COLO668 (cell line): ENCODE measurements around the gene NOTCH4.
"Not testable (repeated sequence)": the region's sequence is repeated elsewhere in the genome, so short reads cannot be mapped to it uniquely, and the experiment has no call there.

Experiments used
- DNase-seq: peaks from one replicate; lab custom pipeline; 2025; ENCODE audit not compliant: unreplicated experiment; lab: John Stamatoyannopoulos, UW

NOTCH4 gene

DNA sequence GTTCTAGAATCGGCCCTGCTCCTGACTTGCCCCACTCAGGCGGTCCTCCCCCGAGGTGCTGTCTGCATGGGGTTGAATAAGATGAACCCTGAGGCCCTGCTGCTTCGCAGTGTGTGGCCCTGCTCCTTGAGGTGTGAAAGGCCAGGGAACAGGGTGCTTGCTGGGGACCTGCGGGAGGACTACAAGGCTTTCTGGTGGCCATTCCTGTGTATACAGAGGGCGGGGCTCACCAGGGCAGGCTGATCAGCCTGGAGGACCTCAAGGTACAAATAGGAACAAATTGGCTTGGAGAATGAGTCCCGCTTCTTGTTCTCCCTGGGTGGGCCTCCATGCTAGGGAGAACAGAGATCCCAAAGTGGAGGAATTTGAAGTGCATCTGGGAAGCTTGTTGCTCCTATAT, 5.7 kb downstream of the NOTCH4 start:
- no peak for DNase-seq

DNA sequence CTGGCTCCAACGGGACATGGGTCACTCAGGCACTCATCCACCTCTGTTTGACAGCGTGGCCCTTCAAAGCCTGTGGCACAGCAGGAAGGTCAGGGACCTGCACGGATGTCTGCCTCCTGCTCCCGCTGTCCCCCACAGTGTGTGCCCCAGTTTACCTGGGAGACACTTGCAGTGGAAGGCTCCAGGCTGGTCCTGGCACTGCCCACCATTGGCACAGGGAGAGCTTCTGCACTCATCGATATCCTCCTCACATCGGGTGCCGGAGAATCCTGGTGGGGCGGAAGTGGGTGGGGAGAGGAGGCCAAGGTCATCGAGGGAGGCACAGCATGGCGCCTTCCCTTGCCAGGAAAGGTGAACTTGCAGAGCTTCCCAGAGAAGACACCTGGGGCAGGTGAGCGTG, 6.9 kb downstream of the NOTCH4 start:
- no peak for DNase-seq

DNA sequence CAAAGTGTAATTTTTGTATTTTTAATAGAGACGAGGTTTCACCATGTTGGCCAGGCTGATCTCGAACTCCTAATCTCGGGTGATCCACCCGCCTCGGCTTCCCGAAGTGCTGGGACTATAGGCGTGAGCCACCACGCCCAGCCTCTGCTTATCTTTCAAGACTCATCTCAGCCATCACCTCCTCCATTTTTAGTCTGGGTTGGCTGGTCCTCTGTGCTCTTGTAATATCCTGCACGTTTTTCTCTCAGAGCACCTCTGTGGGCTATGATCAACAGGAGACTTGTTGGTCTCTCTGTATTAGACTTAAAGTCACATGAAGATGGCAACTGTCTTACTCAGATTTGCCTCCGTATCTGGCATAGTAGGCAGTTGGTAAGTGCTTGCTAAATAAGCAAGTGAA, 7.6 kb downstream of the NOTCH4 start:
- DNase-seq: no peak

DNA sequence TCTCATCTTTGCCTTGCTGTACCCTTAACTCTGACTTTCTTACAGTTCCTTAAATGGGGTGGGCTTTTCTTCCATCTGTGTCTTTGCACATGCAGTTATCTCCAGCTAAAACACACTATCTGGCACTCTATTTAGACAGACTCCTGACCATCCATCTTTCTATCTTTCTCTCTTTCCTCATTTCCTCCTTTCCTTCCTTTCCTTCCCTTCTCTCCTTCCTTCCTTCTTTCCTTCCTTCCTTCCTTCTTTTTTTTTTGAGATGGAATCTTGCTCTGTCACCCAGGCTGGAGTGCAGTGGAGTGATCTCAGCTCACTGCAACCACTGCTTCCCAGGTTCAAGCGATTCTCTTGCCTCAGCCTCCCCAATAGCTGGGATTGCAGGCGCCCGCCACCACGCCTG, 8.2 kb downstream of the NOTCH4 start:
- DNase-seq: no peak

DNA sequence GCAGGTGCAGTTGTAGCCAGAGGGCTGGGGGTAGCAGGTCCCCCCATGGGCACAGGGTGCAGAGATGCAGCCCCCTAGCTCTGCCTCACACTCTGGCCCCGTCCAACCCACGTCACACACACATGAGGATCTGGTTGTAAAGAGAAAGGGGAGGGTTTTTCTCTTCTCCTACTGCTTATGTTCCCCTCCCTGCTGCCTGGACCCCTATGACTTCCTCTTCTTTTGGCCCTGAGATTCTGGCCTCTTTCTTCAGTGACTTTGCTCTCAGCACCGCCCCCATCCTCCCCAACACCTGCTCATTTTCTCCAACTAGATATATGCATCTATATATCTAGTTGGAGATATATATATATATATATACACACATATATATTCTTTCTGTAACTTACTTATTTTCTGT, 9.7 kb downstream of the NOTCH4 start:
- no peak for DNase-seq

DNA sequence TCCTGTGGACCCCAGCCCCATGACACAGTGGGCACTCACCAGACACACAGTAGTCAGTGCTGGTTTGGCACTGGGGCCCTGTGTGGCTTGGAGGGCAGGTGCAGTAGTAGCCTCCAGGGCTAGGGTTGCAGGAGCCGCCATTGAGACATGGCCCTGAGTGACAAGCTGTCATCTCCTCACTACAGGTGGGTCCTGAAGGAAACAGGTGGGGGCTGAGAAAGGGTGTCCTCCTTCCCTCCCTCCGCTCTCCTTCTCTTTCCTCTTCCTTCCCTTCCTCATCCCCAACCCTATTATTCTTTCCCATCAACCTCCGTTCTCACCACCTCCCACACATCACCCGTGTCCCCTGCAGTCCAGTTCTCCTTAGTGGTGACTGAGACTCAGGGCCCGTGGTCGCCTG, 10.2 kb downstream of the NOTCH4 start:
- no peak for DNase-seq

DNA sequence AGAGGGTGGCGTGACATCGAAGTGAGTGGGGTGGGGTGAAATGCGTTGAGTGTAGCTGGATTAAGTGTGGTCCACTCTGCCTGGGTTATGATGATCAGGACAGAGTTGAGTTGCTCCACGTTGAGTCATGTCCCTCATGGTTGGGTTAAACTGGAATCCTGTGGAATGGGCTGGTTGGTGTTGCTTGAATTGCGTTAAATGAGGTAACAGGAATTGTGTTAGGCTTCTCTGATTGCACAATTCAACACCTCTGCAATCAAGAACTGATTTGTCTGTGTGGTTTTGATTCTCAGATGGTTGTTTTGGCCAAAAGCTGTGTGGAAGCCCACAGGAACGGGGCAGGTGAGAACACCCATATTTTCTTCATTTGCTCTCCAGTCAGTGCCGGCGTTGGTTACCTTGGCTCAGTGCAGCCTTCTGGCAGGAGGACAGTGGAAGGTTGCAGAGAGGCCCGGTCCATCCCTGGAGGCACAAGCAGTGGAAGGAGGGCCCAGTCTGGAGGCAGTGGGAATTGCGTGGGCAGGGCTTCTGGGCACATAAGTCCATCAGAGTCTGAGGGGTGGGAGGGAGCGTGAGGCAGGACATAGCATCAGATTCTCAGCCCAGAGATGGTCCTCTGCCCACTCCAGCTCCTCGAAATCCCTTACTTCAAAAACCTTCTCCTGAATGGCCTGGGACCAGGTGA, 11.6 kb downstream of the NOTCH4 start:
- DNase-seq: no peak

DNA sequence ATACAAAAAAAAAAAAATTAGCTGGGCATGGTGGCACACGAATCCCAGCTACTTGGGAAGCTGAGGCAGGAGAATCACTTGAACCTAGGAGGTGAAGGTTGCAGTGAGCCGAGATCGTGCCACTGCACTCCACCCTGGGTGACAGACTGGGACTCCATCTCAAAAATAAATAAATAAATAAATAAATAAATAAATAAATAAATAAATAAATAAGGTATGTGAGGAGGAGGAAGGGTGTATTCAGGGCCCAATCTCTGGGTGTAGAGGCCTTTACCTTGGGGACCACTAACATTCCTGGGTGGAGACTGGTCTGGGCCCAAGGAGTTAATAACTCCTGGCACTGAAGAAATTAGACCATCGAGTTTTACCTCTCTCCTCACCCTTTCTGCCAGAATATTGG, 12.4 kb downstream of the NOTCH4 start:
- not testable (repeated sequence) for DNase-seq

DNA sequence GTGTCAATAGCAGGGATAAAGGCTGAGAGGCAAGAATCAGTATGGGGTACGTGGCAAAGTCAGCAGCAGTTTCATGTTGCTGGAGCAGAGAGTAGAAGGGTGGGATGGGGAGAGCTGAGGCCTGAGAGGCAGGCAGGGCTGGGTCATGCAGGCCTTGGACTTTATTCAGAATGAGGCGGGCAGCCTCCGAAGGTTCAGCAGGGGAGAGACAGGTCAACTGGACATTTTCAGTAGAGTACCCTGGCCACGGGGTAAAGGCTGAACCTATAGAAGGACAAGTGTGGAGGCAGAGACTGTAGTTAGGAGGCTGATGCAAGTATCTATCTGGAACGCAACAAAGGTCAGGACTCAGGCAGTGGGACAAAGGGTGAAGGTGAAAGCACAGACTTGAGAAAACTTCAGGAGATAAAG, 13.7 kb downstream of the NOTCH4 start:
- no peak for DNase-seq

DNA sequence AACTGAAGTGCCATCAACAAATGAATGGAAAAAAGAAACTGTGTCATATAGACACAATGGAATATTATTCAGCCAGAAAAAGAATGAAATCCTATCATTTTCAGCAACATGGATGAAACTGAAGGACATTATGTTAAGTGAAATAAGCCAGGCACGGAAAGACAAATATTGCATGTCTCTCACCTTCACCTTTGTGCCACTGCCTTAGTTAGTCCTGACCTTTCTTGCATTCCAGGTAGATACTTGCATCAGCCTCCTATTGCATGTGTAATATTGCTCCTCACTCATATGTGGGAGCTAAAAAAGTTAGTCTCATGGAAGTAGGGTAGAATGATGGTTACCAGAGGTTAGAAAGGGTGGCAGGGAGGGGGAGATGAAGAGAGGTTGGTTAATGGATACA, 14.9 kb downstream of the NOTCH4 start:
- no peak for DNase-seq

DNA sequence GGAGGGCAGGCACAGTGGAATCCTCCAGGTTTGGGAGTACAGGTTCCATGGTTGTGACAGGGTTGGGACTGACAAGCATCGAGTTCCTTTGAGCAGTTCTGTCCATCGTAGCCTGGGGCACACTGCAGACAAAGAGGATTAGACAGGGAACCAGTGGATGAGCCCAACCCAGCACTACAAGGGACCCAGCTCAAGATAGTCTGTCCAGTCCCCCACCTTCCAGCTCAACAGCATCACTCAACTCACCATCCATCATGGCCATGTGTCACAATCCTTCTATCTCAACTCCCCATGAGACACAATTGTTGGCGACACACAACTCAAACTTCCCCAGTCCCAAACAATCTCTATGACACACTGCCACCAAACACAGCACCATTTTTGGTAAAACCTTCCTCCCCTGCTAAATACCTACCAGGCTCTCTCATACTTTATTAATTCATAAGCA, 19.6 kb downstream of the NOTCH4 start:
- no peak for DNase-seq

DNA sequence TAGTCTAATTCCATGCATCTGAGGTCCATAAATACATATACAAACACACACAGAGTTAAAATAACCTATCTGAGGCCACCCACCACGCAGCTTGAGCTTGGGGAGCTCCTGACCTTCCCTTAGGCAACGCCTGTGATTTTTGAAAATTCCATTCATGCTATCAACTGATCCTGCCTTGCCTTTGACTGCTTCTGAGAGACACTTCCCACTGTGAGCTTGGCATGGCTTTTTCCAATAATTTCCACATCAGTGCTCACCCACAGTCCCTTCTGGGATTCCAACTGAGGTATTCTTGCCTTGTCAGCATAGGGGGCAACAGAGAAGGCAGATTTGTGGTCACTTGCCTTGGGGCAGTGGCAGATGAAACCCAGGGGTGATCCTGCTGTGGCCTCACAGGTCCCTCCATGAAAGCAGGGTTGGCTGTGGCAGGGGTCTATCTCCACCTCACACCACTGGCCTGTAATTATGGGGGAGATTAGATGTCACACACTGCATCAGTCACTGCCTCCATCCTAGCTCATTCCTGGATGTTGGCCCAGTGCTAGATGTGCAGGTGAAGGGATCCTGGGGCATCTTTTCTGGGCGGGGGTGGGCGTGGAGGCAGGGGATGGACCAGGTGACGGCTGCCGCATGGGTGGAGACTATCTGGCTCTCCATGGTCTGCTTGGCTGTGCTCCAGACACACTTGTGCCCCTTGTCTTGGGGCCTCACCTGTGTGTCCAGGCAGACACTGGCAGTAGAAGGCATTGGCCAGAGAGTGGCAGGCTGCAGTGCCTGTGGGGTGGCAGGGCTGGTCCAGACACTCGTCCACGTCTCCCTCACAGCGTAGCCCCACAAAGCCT, 20.2 kb downstream of the NOTCH4 start:
- no peak for DNase-seq

DNA sequence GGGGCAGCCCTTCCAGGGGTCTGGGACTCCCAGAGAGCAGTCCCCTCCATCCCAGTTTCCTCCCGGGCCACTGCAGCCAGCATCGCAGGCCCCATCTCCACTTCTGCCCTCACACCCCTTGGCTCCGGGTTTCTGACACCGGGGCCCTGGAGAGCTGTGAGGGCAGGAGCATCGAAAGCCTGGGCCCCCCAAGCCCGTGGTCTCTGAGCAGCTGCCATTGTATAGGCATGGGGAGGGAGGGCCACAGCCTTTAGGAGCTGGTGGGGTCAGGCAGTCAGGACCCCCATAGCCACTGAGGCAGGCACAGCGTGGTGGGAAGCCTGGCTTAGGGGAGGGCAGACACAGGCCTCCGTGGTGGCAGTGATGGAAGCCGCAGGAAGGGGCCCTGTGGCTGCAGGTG, 21.7 kb downstream of the NOTCH4 start:
- no peak for DNase-seq

DNA sequence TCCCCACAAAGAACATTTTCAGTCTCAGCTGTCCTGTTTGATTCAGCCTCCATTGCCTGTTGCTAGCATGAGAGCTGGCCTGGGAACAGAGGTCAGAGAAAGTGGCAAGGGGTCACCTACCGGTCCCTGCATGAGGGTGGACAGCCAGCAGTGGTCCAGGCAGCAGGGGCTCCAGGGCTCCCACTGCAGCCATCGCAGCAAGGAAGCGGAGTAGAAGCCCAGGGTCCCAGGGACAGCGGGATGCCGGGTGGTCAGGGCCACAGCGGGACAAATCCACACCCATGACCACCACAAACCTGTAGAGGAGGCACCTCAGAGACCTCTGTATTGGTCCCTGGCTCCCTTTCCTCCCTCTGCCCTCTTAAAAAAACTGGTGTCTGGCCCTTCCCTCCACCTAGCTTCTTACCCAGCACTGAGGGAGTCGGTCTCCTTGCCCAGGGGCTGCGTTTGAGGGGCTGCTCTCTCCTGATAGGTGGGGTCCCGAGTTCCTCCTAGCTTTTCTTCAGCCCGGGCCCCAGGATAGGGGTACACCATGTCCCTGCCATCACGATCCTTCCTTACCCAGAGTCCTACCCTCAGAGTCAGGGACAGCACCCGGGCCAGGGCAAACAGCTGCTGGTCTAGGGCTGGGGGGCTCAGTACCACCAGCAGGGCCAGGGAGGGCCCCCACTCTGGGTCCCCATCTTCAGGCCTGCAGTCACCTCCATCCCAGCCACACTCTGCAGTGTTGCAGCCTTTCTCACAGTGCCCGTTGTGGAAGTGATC, 23.0 kb downstream of the NOTCH4 start:
- no peak for DNase-seq

DNA sequence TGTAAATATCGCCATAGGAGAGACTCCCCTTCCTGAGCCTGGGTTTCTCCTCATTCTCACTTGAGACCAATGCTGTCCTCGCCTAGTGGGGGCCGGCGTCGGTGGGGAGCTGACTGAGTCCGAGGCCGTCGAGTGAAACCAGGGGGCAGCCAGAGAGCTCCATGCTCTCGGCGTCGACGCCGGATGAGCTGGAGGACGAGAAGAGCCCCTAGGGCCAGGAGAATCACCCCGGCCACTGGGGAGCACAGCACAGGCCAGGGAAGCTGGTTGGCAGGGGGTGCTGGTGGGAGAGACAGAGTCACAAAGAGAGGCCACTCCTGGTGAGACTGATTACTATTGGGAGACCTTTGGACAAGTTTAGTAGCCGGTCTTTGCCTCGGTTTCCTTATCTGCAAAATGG, 25.0 kb downstream of the NOTCH4 start:
- no peak for DNase-seq

DNA sequence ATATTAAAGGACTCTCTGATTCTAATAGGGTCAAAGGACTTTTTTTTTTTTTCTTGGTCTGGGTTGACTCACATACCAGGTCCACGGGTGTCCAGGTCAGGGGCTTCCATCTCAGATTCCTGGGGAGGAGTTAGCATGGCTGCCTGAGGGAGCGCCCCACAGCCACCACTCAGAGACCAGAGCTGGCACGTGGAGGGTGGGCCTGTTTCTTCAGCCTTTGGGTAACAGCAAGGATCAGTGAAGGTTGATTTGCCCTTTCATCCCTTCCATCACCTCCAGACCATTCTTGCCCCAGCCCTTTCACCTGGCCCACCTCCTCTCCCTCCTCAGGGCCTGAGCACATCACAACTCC, 25.5 kb downstream of the NOTCH4 start:
- no peak for DNase-seq

DNA sequence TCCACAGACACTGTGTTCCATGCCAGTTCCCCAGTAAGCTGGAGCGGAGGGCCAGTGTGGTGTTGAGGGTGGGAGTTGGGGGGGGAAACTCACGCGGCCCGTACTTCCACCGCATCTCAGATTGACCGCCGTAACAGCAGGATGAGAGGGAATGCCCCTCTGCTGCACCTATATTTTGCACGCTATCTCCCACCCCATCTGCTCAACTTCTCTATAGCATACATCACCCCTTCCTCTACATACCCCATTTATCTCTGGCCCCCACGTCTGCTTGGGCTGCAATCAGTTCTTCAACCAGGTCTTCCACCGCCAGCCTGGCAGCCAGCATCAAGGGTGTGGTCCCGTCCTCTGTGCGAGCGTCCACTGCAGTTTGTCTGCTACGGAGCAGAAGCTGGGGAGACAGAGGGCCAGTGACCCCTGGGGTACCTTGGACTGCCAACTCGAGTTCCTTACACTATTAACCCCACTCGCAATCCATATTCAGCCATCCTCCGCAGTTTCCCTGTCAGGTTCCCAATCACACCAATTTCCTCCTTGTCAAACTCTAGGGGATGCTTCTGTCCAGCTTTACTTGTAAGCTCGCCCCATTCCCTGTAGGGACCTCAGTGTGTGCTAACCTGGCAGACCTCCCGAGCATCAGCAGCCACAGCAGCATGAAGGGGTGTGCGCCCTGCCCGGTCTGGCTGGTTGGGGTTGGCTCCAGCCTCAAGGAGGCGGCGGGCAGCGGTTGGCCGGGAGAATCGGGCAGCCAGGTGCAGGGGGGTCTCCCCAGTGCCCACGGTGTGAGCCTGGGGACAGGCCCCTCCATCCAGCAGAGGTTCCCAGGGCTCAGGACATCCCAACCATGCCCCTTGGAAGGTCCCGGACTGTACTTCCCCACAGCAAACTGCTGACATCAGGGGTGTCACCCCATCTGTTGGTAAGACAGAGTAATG, 26.9 kb downstream of the NOTCH4 start:
- DNase-seq: no peak

DNA sequence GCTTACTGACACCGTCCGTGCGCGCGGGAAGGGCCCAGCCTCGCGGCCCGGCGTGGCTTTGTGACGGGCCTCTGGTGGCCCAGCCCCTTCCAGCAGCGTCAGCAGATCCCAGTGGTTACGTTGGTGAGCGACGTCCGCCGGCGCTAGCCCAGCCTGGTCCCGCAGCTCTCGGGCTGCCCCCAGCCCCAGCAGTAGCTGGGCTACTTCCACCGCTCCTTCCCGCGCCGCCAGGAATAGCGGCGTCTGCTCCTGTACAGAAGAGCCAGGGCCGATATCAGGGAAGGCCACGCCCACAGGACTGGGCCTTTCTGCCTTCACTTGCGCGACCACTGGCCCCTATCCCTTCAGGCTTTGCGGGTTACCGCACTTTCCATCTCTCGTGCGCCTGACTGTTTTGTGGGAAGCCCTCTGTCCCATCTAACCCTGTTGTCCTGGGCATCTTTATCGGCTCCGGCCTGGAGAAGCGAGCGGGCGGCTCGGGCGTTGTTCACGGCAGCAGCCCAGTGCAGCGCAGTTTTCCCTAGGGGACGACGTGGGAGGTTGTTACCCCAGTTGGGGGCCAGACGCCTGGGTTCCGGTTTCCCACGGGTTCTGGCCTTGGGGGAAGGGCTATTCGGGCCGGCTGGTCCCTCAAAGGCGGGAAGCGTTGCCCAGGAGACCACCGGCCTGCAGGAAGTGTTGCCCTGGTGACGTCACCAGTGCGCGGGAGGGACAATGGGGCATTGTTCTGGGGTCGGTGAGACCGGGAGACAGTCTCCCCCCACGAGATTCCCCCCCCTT, 27.8 kb downstream of the NOTCH4 start:
- peak; percentile 85 for DNase-seq

DNA sequence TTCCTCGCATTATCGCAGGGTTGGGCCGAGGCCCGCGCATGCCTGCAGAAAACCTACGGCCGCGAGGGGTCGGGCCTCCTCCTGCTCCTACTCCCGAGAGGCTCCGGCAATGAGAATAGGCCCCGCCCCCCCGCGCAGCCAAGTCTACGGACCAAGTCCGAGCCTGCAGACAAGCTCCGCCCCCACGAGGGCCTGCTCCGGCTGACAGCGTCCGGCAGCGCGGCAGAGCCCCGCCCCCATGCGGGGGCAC, 28.3 kb downstream of the NOTCH4 start:
- peak; percentile 99 for DNase-seq
